Hindlimb muscle (tissue), 1 donor: Measurements from ENCODE around the gene EIF4G3. TPM values are rescaled to one million over a fixed set of nuclear protein-coding genes. Genes with fewer than 3 reads are reported as not detected.
"Not testable (repeated sequence)": the region's sequence is repeated elsewhere in the genome, so short reads cannot be mapped to it uniquely, and the experiment has no call there.

Experiments
- DNase-seq: peaks from one replicate; pipeline ENCODE4 v3.0.0-alpha.2; 2013
- polyA plus RNA-seq: library from polyadenylated mRNA; unstranded; fragments of 120-200 nt; gene quantifications from one replicate; pipeline ENCODE4 v1.2.1, GENCODE V29; 2013; ENCODE audit not compliant: insufficient read length

EIF4G3 gene
- polyA plus RNA-seq, 1 donor = 33.8 TPM

- no peak for DNase-seq
Observed at GRCh38 chr1:20935717-20936116, 241.0 kb downstream of the EIF4G3 start.

- no peak for DNase-seq
Observed at GRCh38 chr1:20932437-20932977, 244.2 kb downstream of the EIF4G3 start.

- no peak for DNase-seq
Observed at GRCh38 chr1:20931930-20932436, 244.7 kb downstream of the EIF4G3 start.

GRCh38 chr1:20930427-20930826, 246.3 kb downstream of the EIF4G3 start:
- DNase-seq = no peak

GRCh38 chr1:20928146-20928545, 248.6 kb downstream of the EIF4G3 start:
- DNase-seq = no peak

GRCh38 chr1:20921285-20921684, 255.4 kb downstream of the EIF4G3 start:
- no peak for DNase-seq

GRCh38 chr1:20913242-20913641, 263.5 kb downstream of the EIF4G3 start:
- no peak for DNase-seq

- not testable (repeated sequence) for DNase-seq
Observed at GRCh38 chr1:20907526-20907925, 269.2 kb downstream of the EIF4G3 start.

GRCh38 chr1:20903437-20903836, 273.3 kb downstream of the EIF4G3 start:
- DNase-seq = no peak

- no peak for DNase-seq
Observed at GRCh38 chr1:20900056-20900455, 276.6 kb downstream of the EIF4G3 start.

- no peak for DNase-seq
Observed at GRCh38 chr1:20899154-20899972, 277.3 kb downstream of the EIF4G3 start.

GRCh38 chr1:20896826-20897225, 279.9 kb downstream of the EIF4G3 start:
- DNase-seq = no peak

- DNase-seq = no peak
Observed at GRCh38 chr1:20893931-20894330, 282.8 kb downstream of the EIF4G3 start.

- no peak for DNase-seq
Observed at GRCh38 chr1:20891091-20891490, 285.6 kb downstream of the EIF4G3 start.

- no peak for DNase-seq
Observed at GRCh38 chr1:20887246-20887645, 289.5 kb downstream of the EIF4G3 start.

GRCh38 chr1:20885121-20885520, 291.6 kb downstream of the EIF4G3 start:
- DNase-seq = no peak

- DNase-seq = no peak
Observed at GRCh38 chr1:20884513-20884912, 292.2 kb downstream of the EIF4G3 start.

- no peak for DNase-seq
Observed at GRCh38 chr1:20883766-20884165, 292.9 kb downstream of the EIF4G3 start.

- DNase-seq = no peak
Observed at GRCh38 chr1:20882837-20883236, 293.9 kb downstream of the EIF4G3 start.

- DNase-seq = no peak
Observed at GRCh38 chr1:20878799-20879198, 297.9 kb downstream of the EIF4G3 start.

GRCh38 chr1:20875198-20875973, 301.3 kb downstream of the EIF4G3 start:
- no peak for DNase-seq

GRCh38 chr1:20873311-20873710, 303.4 kb downstream of the EIF4G3 start:
- no peak for DNase-seq

GRCh38 chr1:20871419-20871818, 305.3 kb downstream of the EIF4G3 start:
- no peak for DNase-seq
